Spinal cord (tissue), 10 donors: ENCODE data around the gene SIRPA. TPM values are rescaled to one million over a fixed set of nuclear protein-coding genes. Genes with fewer than 3 reads are reported as not detected.

Experiments
- DNase-seq, 6 donors: peaks; one replicate each; pipeline versions ENCODE4 v3.0.0 to v3.0.0-alpha.2; 2013 to 2015; ENCODE audit warnings: low spot score in 6 of 6, low read depth in 4 of 6
- H3K27ac ChIP-seq: one replicate; pipeline ENCODE4 v1.5.1; 2013; ENCODE audit warnings: low read depth, low read length, control low read depth
- H3K27me3 ChIP-seq: one replicate; pipeline ENCODE4 v1.6.1; 2013; ENCODE audit warnings: low read length; ENCODE audit not compliant: control insufficient read depth, insufficient read depth
- H3K36me3 ChIP-seq: one replicate; pipeline ENCODE4 v1.6.1; 2013; ENCODE audit warnings: low read length; ENCODE audit not compliant: control insufficient read depth, insufficient read depth
- H3K4me1 ChIP-seq: one replicate; pipeline ENCODE4 v1.6.1; 2013; ENCODE audit warnings: low read length; ENCODE audit not compliant: control insufficient read depth, insufficient read depth
- H3K4me3 ChIP-seq: one replicate; pipeline ENCODE4 v1.5.1; 2013; ENCODE audit warnings: low read depth, low read length, control low read depth
- H3K9me3 ChIP-seq: one replicate; pipeline ENCODE4 v1.6.1; 2013; ENCODE audit warnings: low read length; ENCODE audit not compliant: control insufficient read depth, insufficient read depth
- WGBS: methylation state at CpG from one replicate; pipeline ENCODE4 v1.1.5; 2013; ENCODE audit warnings: missing lambda C conversion rate; ENCODE audit not compliant: insufficient coverage; 5-methylcytosine and 5-hydroxymethylcytosine counted together
- polyA plus RNA-seq, 2 donors: library from polyadenylated mRNA; unstranded; fragments of 120-200 nt; gene quantifications; one replicate each; pipeline ENCODE4 v1.2.1, GENCODE V29; 2013; ENCODE audit not compliant: insufficient read length in 2 of 2
- total RNA-seq, 2 donors: library from RNA; depleted of rRNA in 1 of 2; stranded (reverse); fragments of 120-200 nt in 1 of 2; fragments of >200 nt in 1 of 2; gene quantifications; one replicate each; pipeline versions ENCODE4 v1.2.3 to v1.2.4, GENCODE V29; 2013 to 2014
- donor health status: healthy.

Gene SIRPA
- total and polyA plus RNA-seq, 4 donors = 22.1 to 49.7 (median 39.8) TPM

DNA sequence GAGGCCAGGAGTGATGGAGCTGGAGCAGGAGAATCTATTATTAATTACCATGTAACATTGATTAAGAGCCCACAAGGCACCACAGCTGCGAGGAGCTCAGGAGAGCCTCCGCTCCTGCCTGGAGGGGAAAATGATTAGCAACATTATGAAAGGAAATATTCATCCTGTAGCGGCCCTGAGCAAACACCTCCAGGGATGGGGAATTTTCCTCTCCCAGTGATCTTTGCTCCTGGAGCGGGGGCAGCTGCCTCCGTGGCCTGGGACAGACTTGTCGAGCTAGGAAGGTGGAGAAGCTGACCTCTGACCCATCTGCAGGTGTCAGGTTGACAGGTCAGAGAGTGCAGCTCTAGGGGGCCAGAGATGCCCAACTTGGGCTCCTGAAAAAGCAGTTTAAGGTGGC lies 40.1 kb upstream of the SIRPA start:
- DNase-seq = no peak
- H3K4me3 ChIP-seq = no peak overlapping the region
- no peak overlapping the region for H3K27ac ChIP-seq
- WGBS = 68% methylated on average over 4 of the region's 6 CpGs
- H3K9me3 ChIP-seq = no peaks in the 10 kb centered on the region
- H3K36me3 ChIP-seq = no peaks in the 10 kb centered on the region
- H3K27me3 ChIP-seq = no peaks in the 10 kb centered on the region
- H3K4me1 ChIP-seq = peaks cover 11% of the 10 kb centered on the region

DNA sequence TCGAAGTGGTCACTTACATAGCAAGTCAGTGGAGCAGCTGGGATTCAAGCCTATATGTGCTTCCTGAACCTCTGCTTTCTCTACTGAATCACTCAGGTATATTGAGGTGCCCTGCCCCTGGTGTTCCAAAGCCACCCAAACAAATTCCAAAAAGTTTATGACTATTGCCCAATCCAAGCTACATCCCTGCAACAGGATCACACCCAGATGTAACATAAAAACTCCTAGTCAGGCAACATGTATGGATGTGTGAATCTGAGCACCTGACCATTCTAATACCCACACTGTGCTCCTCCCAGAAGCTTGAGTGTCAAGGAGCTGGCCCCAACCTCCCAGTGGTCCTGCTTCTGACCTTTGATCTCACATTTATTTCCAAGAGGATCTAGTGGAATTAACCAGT lies 39.5 kb upstream of the SIRPA start:
- Histone ChIP-seq H3K36me3 (no peaks in the 10 kb centered on the region), H3K27ac (no peak overlapping the region), H3K4me1 (peaks cover 11% of the 10 kb centered on the region), H3K9me3 (no peaks in the 10 kb centered on the region), H3K27me3 (no peaks in the 10 kb centered on the region), H3K4me3 (no peak overlapping the region)
- WGBS = 60% methylated on average over 1 of the region's 1 CpG
- DNase-seq = no peak

DNA sequence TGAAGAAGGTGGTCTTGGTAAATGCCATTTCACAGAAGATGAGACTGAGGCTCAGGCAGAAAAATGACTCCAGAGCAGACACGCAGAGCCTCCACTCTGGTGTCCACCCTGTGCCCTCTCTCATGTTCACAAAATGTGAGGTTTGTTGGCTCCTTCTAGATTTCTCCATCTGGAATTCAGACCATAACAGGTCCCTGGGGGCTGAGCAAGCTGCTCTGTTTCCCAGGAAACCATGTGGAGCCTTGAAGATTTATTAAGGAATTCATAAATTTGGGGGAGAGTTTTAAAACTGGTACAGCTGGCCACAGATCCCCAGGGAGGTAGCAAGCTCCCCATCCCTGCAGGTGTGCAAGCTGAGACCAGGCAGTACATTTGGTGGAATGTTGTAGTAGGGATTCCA lies 38.8 kb upstream of the SIRPA start:
- no peak overlapping the region for H3K4me3 ChIP-seq
- H3K27me3 ChIP-seq = no peaks in the 10 kb centered on the region
- no peak overlapping the region for H3K27ac ChIP-seq
- no peaks in the 10 kb centered on the region for H3K36me3 ChIP-seq
- H3K4me1 ChIP-seq = peaks cover 12% of the 10 kb centered on the region
- no peaks in the 10 kb centered on the region for H3K9me3 ChIP-seq
- no peak for DNase-seq
- 75% methylated on average over 1 of the region's 1 CpG for WGBS

DNA sequence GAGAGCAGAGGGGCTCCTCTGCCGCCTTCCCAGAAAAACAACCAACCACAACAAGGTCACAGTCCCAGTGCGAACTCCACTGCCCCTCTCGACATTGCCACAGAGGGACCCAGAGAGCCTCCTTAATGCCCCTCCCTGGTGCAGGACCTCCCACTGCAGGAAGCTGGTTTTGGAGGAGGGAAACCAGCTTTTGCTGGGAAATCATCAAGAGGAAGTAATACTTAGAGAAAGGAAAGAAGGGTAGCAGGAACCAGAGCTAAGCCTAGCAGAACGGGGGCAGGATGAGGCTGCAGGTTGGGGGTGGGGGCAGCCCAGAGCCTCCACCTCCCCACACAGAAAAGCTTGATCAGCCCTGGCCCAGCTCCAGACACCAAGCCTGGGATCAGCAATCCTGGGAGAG lies 37.7 kb upstream of the SIRPA start:
- no CpG with 5 or more reads among the region's 4 CpGs for WGBS
- H3K9me3 ChIP-seq = no peaks in the 10 kb centered on the region
- no peaks in the 10 kb centered on the region for H3K36me3 ChIP-seq
- H3K4me1 ChIP-seq = peaks cover 23% of the 10 kb centered on the region
- DNase-seq = no peak
- H3K27ac ChIP-seq = no peak overlapping the region
- no peak overlapping the region for H3K4me3 ChIP-seq
- H3K27me3 ChIP-seq = no peaks in the 10 kb centered on the region

DNA sequence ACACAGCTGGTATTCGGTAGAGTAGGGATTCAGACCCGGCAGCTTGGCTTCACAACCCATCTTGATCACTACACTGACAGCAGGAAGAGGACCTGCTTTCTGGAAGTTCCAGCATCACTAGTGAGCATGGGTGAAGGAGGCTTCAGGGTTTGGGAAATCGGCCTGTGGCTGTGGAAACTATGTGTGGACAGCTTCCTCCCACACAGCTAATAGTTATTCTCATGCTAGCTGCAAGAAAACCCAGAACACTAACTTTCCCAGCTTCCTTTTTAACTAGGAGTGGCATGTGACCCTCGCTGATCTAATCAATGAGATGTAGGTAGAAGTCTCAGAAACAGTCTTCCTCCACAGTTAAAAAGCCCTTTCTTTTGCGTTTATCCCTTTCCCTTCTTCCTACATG lies 36.3 kb upstream of the SIRPA start:
- Histone ChIP-seq H3K9me3 (no peaks in the 10 kb centered on the region), H3K27ac (no peak overlapping the region), H3K4me3 (no peak overlapping the region), H3K36me3 (no peaks in the 10 kb centered on the region), H3K4me1 (peaks cover 23% of the 10 kb centered on the region), H3K27me3 (peaks cover 2% of the 10 kb centered on the region)
- 80% methylated on average over 1 of the region's 5 CpGs for WGBS
- no peak for DNase-seq

DNA sequence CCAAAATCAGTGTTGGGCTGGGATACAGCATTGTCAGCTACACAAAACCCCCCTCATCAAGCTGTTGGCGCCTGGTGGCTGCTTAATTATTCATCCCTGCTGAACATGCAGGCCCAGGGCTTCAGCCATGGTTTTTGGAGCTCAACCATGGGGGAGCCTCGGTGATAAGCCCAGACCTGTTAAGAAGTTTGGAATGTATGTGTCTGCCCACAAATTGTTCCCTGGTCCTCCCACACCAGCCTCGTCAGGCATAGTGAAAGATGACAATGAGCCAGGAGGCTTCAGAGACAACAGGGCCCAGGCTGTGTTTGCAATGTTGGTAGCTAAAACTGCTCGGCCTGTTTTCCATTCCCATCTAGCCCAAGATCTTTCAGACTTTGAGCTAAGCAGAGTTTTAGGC lies 34.8 kb upstream of the SIRPA start:
- no peaks in the 10 kb centered on the region for H3K9me3 ChIP-seq
- peak in 2 of 6 donors; percentile 38 to 60 for DNase-seq
- no peaks in the 10 kb centered on the region for H3K36me3 ChIP-seq
- 41% methylated on average over 2 of the region's 4 CpGs for WGBS
- no peak overlapping the region for H3K4me3 ChIP-seq
- H3K27me3 ChIP-seq = peaks cover 2% of the 10 kb centered on the region
- no peak overlapping the region for H3K27ac ChIP-seq
- peaks cover 18% of the 10 kb centered on the region for H3K4me1 ChIP-seq

DNA sequence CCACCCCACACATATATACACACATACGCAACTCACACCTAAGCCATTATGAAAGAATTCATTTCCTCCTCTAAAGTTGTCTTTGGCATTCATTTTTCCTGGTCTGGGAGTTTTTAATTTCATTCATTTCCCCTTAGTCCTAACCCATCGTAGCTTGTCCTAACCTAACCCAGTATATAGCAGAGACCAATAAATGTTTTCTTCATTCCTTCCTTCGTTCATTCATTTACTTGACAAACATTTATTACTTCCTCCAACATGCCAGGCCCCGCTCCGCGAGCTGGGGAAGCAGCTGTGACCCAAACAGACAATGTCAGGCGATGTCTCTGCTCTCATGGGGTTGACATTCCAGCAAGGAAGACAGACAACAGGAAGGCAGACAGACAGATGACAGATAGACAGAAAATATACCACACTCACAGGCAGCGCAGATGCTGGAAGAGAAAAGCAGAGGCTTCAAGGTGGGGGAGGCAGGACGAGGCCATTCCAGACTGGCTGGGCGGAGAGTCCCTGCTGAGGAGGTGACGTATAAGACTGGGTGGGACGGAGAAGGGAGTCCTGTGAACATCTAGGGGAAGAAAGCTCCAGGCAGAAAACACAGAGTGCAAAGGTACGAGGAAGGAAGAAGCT lies 33.7 kb upstream of the SIRPA start:
- no peaks in the 10 kb centered on the region for H3K9me3 ChIP-seq
- H3K27me3 ChIP-seq = peaks cover 2% of the 10 kb centered on the region
- H3K4me1 ChIP-seq = peaks cover 18% of the 10 kb centered on the region
- DNase-seq = no peak
- no peak overlapping the region for H3K4me3 ChIP-seq
- WGBS = 61% methylated on average over 9 of the region's 13 CpGs
- no peak overlapping the region for H3K27ac ChIP-seq
- no peaks in the 10 kb centered on the region for H3K36me3 ChIP-seq

DNA sequence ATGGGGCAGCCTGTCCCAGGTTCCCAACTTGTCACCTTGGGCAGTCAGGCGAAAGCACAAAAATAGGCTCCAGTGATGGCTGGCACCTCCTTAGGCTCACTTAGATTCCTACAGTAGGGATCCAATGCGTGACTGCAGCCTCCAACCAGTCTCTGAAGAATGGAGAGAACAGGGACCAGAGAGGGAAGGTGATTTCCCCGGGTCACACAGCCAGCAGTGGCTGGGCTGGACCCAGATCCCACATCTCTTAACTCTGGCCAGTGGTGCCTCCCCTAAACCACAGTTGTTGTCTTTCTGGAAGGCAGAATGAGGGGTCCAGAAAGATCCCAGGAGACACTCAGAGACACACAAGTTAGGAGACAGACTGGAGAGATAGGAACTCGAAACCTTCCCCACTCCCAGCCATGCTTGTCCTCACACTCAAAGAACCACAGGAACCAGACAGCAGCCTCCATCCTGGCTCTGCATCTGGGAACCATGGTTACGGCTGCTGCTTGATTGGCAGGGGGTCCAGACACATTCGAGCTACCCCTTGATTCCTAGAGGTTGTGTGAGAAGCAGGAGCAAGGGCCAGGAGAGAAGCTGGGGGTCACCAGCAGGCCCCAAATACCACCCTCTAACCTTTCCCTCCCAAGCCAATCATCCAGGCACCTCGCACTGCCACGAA lies 33.1 kb upstream of the SIRPA start:
- WGBS = 86% methylated on average over 4 of the region's 8 CpGs

DNA sequence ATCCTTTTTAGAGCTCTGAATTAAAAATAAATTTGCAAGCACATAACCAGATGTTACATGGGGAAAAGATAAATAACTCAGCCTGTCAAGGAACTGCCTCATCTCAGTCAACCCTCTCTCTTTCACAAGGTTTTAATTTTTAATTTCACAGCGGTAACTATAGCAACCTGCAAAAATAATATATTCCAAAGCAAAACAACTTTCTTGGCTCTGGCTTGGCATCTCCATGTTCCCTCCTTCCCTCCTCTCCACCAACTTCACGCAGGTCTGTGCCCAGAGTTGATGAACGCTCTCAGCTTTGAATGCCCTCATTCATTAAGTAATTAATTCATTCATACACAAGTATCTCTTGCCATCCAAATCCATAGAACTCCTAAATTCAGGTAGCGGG lies 32.5 kb upstream of the SIRPA start:
- WGBS = 57% methylated on average over 2 of the region's 4 CpGs
- Histone ChIP-seq H3K27ac (no peak overlapping the region), H3K9me3 (no peaks in the 10 kb centered on the region), H3K4me1 (peaks cover 12% of the 10 kb centered on the region), H3K4me3 (no peak overlapping the region), H3K36me3 (no peaks in the 10 kb centered on the region), H3K27me3 (peaks cover 2% of the 10 kb centered on the region)
- peak in 1 of 6 donors; percentile 50 for DNase-seq

More for the DNA sequence above, 33.1 kb upstream of the SIRPA start:
- H3K4me1 ChIP-seq = peaks cover 18% of the 10 kb centered on the region
- no peaks in the 10 kb centered on the region for H3K9me3 ChIP-seq
- peak in 1 of 6 donors; percentile 63 for DNase-seq
- peaks cover 2% of the 10 kb centered on the region for H3K27me3 ChIP-seq
- H3K4me3 ChIP-seq = no peak overlapping the region
- no peaks in the 10 kb centered on the region for H3K36me3 ChIP-seq
- no peak overlapping the region for H3K27ac ChIP-seq

DNA sequence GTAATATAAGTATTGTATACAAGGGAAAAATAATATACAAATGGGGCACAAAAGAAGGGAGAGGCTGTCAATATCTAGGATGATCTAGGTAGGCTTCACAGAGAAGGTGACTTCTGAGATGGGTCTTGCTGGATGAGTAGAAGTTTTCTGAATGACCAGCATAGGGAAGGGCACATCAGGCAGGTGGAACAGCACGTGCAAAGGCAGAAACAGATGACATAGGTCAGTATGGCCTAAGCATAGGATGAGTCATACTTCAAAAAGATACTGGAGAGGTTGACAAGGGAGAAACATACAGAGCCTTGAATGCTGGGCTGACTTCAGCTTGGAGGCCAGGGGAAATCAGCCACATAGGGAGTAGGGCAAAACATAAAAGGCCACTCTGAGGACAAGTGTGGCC lies 31.9 kb upstream of the SIRPA start:
- no peak for DNase-seq
- no peaks in the 10 kb centered on the region for H3K9me3 ChIP-seq
- WGBS = 81% methylated on average over 1 of the region's 1 CpG
- no peaks in the 10 kb centered on the region for H3K36me3 ChIP-seq
- H3K27ac ChIP-seq = no peak overlapping the region
- H3K4me1 ChIP-seq = peaks cover 12% of the 10 kb centered on the region
- H3K4me3 ChIP-seq = no peak overlapping the region
- peaks cover 2% of the 10 kb centered on the region for H3K27me3 ChIP-seq
